Measurements from ENCODE around the gene SLC16A14. TPM values are rescaled to one million over a fixed set of nuclear protein-coding genes. Genes with fewer than 3 reads are reported as not detected.

Gene SLC16A14
- total RNA-seq, 1 donor from 2014 or later = 8.8 TPM

GRCh38 chr2:230043025-230043424 is 25.7 kb downstream of the SLC16A14 start:
- no peak for DNase-seq (ENCODE audit: low spot score)

GRCh38 chr2:230042195-230042594 is 26.5 kb downstream of the SLC16A14 start:
- DNase-seq (ENCODE audit: low spot score) = no peak

- DNase-seq (ENCODE audit: low spot score) = no peak
Measured at GRCh38 chr2:230023313-230023712, 45.4 kb downstream of the SLC16A14 start.

GRCh38 chr2:230019742-230020141 is 49.0 kb downstream of the SLC16A14 start:
- DNase-seq (ENCODE audit: low spot score) = no peak

GRCh38 chr2:230018153-230018552 is 50.6 kb downstream of the SLC16A14 start:
- DNase-seq (ENCODE audit: low spot score) = no peak

GRCh38 chr2:230016844-230017243 is 51.9 kb downstream of the SLC16A14 start:
- DNase-seq (ENCODE audit: low spot score) = no peak

GRCh38 chr2:230012267-230012884 is 56.3 kb downstream of the SLC16A14 start:
- no peak for DNase-seq (ENCODE audit: low spot score)

GRCh38 chr2:230011617-230012016 is 57.1 kb downstream of the SLC16A14 start:
- DNase-seq (ENCODE audit: low spot score) = no peak

- no peak for DNase-seq (ENCODE audit: low spot score)
Measured at GRCh38 chr2:230010501-230010900, 58.2 kb downstream of the SLC16A14 start.

- DNase-seq (ENCODE audit: low spot score) = no peak
Measured at GRCh38 chr2:230008708-230009066, 60.0 kb downstream of the SLC16A14 start.

- peak; percentile 77 for DNase-seq (ENCODE audit: low spot score)
Measured at GRCh38 chr2:230007931-230008707, 60.6 kb downstream of the SLC16A14 start.

- DNase-seq (ENCODE audit: low spot score) = no peak
Measured at GRCh38 chr2:230000118-230000841, 68.4 kb downstream of the SLC16A14 start.

GRCh38 chr2:229997565-229997964 is 71.2 kb downstream of the SLC16A14 start:
- DNase-seq (ENCODE audit: low spot score) = no peak

- no peak for DNase-seq (ENCODE audit: low spot score)
Measured at GRCh38 chr2:229996320-229996719, 72.4 kb downstream of the SLC16A14 start.

- DNase-seq (ENCODE audit: low spot score) = no peak
Measured at GRCh38 chr2:229993236-229993635, 75.5 kb downstream of the SLC16A14 start.

Other genes with a start within 250 kb of the SLC16A14 start
- gene TRIP12, start 146.9 kb downstream of the SLC16A14 start, total RNA-seq = 204 TPM
- 2.3 TPM for gene FBXO36, start 146.4 kb downstream of the SLC16A14 start, total RNA-seq
- gene SP110, start 151.1 kb upstream of the SLC16A14 start, total RNA-seq = 16.2 TPM
- gene SP140, start 156.8 kb upstream of the SLC16A14 start, total RNA-seq = 4.2 TPM

All from mucosa of gallbladder (tissue), 1 donor.